H9 (cell line): ENCODE results near the gene EIF3D. TPM values are rescaled to one million over a fixed set of nuclear protein-coding genes. Genes with fewer than 3 reads are reported as not detected.

Experiments used
- DNase-seq: peaks from one replicate; pipeline ENCODE4 v3.0.0-alpha.2; 2017
- H2AFZ ChIP-seq: one replicate; pipeline ENCODE4 v1.6.1; 2013; ENCODE audit warnings: mild to moderate bottlenecking, low read length, control low read depth, moderate library complexity
- H2AK5ac ChIP-seq: 2 replicates; pipeline ENCODE4 v1.6.1; 2013; ENCODE audit warnings: low read length, control low read depth, mixed read lengths; ENCODE audit not compliant: insufficient read length
- H2BK120ac ChIP-seq: one replicate; pipeline ENCODE4 v1.6.1; 2013; ENCODE audit warnings: low read depth, mild to moderate bottlenecking, low read length, control low read depth, inconsistent platforms; ENCODE audit not compliant: poor library complexity, severe bottlenecking
- H2BK12ac ChIP-seq: 2 replicates; pipeline ENCODE4 v1.6.1; 2013; ENCODE audit warnings: low read length, control low read depth, mixed read lengths, low read depth; ENCODE audit not compliant: insufficient read length
- H2BK15ac ChIP-seq: 2 replicates; pipeline ENCODE4 v1.6.1; 2013; ENCODE audit warnings: low read depth, low read length, control low read depth
- H2BK20ac ChIP-seq: one replicate; pipeline ENCODE4 v1.6.1; 2013; ENCODE audit warnings: low read depth, mild to moderate bottlenecking, low read length, control low read depth, inconsistent platforms; ENCODE audit not compliant: poor library complexity, severe bottlenecking
- H2BK5ac ChIP-seq: 2 replicates; pipeline ENCODE4 v1.6.1; 2013; ENCODE audit warnings: low read length, control low read depth, mixed read lengths; ENCODE audit not compliant: insufficient read length
- H3K14ac ChIP-seq: 2 replicates; pipeline ENCODE4 v1.6.1; 2013; ENCODE audit warnings: low read length, control low read depth; ENCODE audit not compliant: insufficient read depth
- H3K18ac ChIP-seq: 2 replicates; pipeline ENCODE4 v1.6.1; 2013; ENCODE audit warnings: low read depth, mild to moderate bottlenecking, mixed read lengths, low read length, control low read depth; ENCODE audit not compliant: insufficient read length
- H3K23ac ChIP-seq: 2 replicates; pipeline ENCODE4 v1.6.1; 2013; ENCODE audit warnings: low read length, control low read depth, mixed read lengths, low read depth; ENCODE audit not compliant: insufficient read length
- H3K23me2 ChIP-seq: 2 replicates; pipeline ENCODE4 v1.6.1; 2013; ENCODE audit warnings: low read depth, mild to moderate bottlenecking, mixed read lengths, low read length, control low read depth; ENCODE audit not compliant: insufficient read length, poor library complexity, severe bottlenecking
- H3K27ac ChIP-seq: 2 replicates; pipeline ENCODE4 v1.5.1; 2013; ENCODE audit warnings: low read length, control low read depth, mixed read lengths, low read depth; ENCODE audit not compliant: insufficient read length
- H3K27me3 ChIP-seq: 2 replicates; pipeline ENCODE4 v1.6.1; 2013; ENCODE audit warnings: low read length, control low read depth, inconsistent platforms; ENCODE audit not compliant: insufficient read depth
- H3K4ac ChIP-seq: 2 replicates; pipeline ENCODE4 v1.6.1; 2013; ENCODE audit warnings: low read depth, mild to moderate bottlenecking, control low read depth, inconsistent platforms, low read length, moderate library complexity
- H3K4me1 ChIP-seq: 2 replicates; pipeline ENCODE4 v1.6.1; 2013; ENCODE audit warnings: low read length, control low read depth, inconsistent platforms; ENCODE audit not compliant: insufficient read depth
- H3K4me2 ChIP-seq: 2 replicates; pipeline ENCODE4 v1.6.1; 2013; ENCODE audit warnings: low read length, control low read depth, mixed read lengths; ENCODE audit not compliant: insufficient read length, insufficient read depth
- H3K56ac ChIP-seq: 2 replicates; pipeline ENCODE4 v1.6.1; 2013; ENCODE audit warnings: low read depth, mild to moderate bottlenecking, mixed read lengths, low read length, control low read depth; ENCODE audit not compliant: insufficient read length
- H3K79me1 ChIP-seq: 2 replicates; pipeline ENCODE4 v1.6.1; 2013; ENCODE audit warnings: low read depth, mild to moderate bottlenecking, moderate library complexity, low read length, control low read depth, inconsistent platforms; ENCODE audit not compliant: insufficient read depth, poor library complexity, severe bottlenecking
- H3K79me2 ChIP-seq: 2 replicates; pipeline ENCODE4 v1.6.1; 2013; ENCODE audit warnings: low read length, control low read depth, inconsistent platforms; ENCODE audit not compliant: insufficient read depth
- H3K9ac ChIP-seq: 2 replicates; pipeline ENCODE4 v1.6.1; 2013; ENCODE audit warnings: low read length, control low read depth, mixed read lengths; ENCODE audit not compliant: insufficient read length; ENCODE audit errors: extremely low read depth
- H3K9me3 ChIP-seq: one replicate; pipeline ENCODE4 v1.6.1; 2013; ENCODE audit warnings: low read depth, low read length, inconsistent platforms; ENCODE audit not compliant: control insufficient read depth
- H3T11ph ChIP-seq: one replicate; pipeline ENCODE4 v1.6.1; 2013; ENCODE audit warnings: mild to moderate bottlenecking, low read length, control low read depth, inconsistent platforms
- H4K20me1 ChIP-seq: one replicate; pipeline ENCODE4 v1.6.1; 2013; ENCODE audit not compliant: control insufficient read depth, insufficient read length, insufficient read depth
- H4K5ac ChIP-seq: 2 replicates; pipeline ENCODE4 v1.6.1; 2013; ENCODE audit warnings: low read depth, mild to moderate bottlenecking, mixed read lengths, low read length, control low read depth; ENCODE audit not compliant: insufficient read length
- H4K8ac ChIP-seq: replicated peaks from 2 replicates; pipeline ENCODE4 v1.6.1; 2013; ENCODE audit warnings: low read length, control low read depth, mixed read lengths, low read depth; ENCODE audit not compliant: insufficient read length
- H4K91ac ChIP-seq: 2 replicates; pipeline ENCODE4 v1.6.1; 2013; ENCODE audit warnings: low read depth, mild to moderate bottlenecking, moderate library complexity, mixed read lengths, low read length, control low read depth; ENCODE audit not compliant: insufficient read length
- H3K27ac Mint-ChIP-seq, 3 experiments: 2 replicates in 2 of 3; 3 replicates in 1 of 3; pipeline ENCODE4 v1.8.0; 2020 to 2021; ENCODE audit warnings: mixed read lengths in 3 of 3, mild to moderate bottlenecking in 1 of 3, moderate library complexity in 1 of 3
- H3K27me3 Mint-ChIP-seq: 2 replicates; pipeline ENCODE4 v1.8.0; 2021; ENCODE audit warnings: low read depth, mild to moderate bottlenecking, moderate library complexity, mixed read lengths
- H3K36me3 Mint-ChIP-seq, 3 experiments: 2 replicates in 2 of 3; 3 replicates in 1 of 3; pipeline ENCODE4 v1.8.0; 2020 to 2021; ENCODE audit warnings: low read depth in 3 of 3, mixed read lengths in 3 of 3; ENCODE audit not compliant: insufficient read depth in 1 of 3
- H3K4me1 Mint-ChIP-seq, 2 experiments: 2 replicates each; pipeline ENCODE4 v1.8.0; 2020; ENCODE audit warnings: mixed read lengths in 2 of 2
- H3K4me3 Mint-ChIP-seq, 2 experiments: 2 replicates in 1 of 2; 3 replicates in 1 of 2; pipeline ENCODE4 v1.8.0; 2020 to 2021; ENCODE audit warnings: mild to moderate bottlenecking in 2 of 2, mixed read lengths in 2 of 2, moderate library complexity in 1 of 2
- H3K9me3 Mint-ChIP-seq, 2 experiments: 2 replicates in 1 of 2; 3 replicates in 1 of 2; pipeline ENCODE4 v1.8.0; 2020; ENCODE audit warnings: mild to moderate bottlenecking in 2 of 2, mixed read lengths in 2 of 2, moderate library complexity in 1 of 2
- WGBS: extraction: QIAGEN DNeasy Blood & Tissue Kit; methylation state at CpG from one replicate; pipeline ENCODE4 v1.1.7; 2013; ENCODE audit warnings: missing lambda C conversion rate, low lambda C conversion rate, mixed read lengths; ENCODE audit not compliant: insufficient read length; ENCODE audit errors: extremely low coverage; 5-methylcytosine and 5-hydroxymethylcytosine counted together
- total RNA-seq: library from RNA; stranded (reverse); gene quantifications from 2 replicates; pipeline ENCODE4 v1.2.1, GENCODE V29; 2021
- TF ChIP-seq, protein P1 (sequence below): fragments of 200-600 bp; sonication (generic); conservative IDR thresholded peaks from 3 replicates; pipeline ENCODE4 v1.8.0; 2021; ENCODE audit warnings: antibody characterized with exemption, mild to moderate bottlenecking

The EIF3D gene
- total RNA-seq, 1 experiment from 2014 or later: 198 TPM

DNA sequence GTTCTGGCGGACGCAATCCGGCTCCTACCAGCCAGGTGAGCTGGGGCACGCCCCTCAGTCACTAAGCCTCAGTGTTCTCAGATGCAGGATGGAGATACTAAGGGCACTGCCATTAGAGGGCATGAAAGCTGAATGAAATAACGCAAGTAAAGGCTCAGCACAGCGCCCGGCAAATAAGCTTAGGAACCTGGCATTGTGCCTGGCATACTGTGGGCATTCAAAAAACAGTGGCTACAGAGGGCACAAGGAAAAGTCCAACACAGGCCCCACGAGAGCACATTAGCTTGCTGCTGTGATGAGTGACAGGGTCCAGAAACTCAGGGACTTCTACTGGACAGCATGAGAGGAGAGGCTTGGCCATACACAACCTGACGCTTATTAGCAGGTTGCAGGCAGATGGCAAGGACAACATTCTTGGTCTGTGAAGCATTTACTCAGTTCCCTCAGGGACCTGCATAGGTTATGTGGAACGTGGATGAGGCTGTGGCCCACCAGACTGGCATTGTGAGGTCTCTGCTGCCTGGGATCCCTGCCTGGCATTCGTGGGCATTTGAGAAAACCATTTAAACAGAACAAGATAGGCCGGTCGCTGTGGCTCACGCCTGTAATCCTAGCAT, 59.8 kb downstream of the EIF3D start:
- Mint-ChIP-seq H3K9me3 (no peaks in the 10 kb centered on the region), H3K4me1 (peaks cover 4% of the 10 kb centered on the region in 2 experiments; a peak in 3 of 4 replicates), H3K4me3 (no peak overlapping the region), H3K27ac (peak overlapping the region in 2 of 3 experiments; percentile 18 to 34; a peak in 2 of 7 replicates), H3K36me3 (peaks cover 0 to 27% (median 26%) of the 10 kb centered on the region in 3 experiments; a peak in 5 of 7 replicates), H3K27me3 (no peaks in the 10 kb centered on the region)
- no peak overlapping the region for H3T11ph ChIP-seq
- no peaks in the 10 kb centered on the region for H4K20me1 ChIP-seq
- H3K79me1 ChIP-seq: no peaks in the 10 kb centered on the region
- no peak overlapping the region for H2AFZ ChIP-seq
- H3K79me2 ChIP-seq: no peaks in the 10 kb centered on the region
- H4K8ac ChIP-seq: no peak overlapping the region
- H3K56ac ChIP-seq: no peak overlapping the region
- no peak overlapping the region for H4K91ac ChIP-seq
- no peak overlapping the region for H3K4ac ChIP-seq
- H3K4me1 ChIP-seq: no peaks in the 10 kb centered on the region
- H2BK20ac ChIP-seq: no peak overlapping the region
- no peak overlapping the region for H3K9ac ChIP-seq
- no peak overlapping the region for H2BK5ac ChIP-seq
- no peak overlapping the region for H3K23ac ChIP-seq
- no peak overlapping the region for H3K14ac ChIP-seq
- H2BK120ac ChIP-seq: no peak overlapping the region
- no peak overlapping the region for H4K5ac ChIP-seq
- no peaks in the 10 kb centered on the region for H3K27me3 ChIP-seq
- no peak overlapping the region for H3K4me2 ChIP-seq
- H3K18ac ChIP-seq: no peak overlapping the region
- TF ChIP-seq, protein P1, sequence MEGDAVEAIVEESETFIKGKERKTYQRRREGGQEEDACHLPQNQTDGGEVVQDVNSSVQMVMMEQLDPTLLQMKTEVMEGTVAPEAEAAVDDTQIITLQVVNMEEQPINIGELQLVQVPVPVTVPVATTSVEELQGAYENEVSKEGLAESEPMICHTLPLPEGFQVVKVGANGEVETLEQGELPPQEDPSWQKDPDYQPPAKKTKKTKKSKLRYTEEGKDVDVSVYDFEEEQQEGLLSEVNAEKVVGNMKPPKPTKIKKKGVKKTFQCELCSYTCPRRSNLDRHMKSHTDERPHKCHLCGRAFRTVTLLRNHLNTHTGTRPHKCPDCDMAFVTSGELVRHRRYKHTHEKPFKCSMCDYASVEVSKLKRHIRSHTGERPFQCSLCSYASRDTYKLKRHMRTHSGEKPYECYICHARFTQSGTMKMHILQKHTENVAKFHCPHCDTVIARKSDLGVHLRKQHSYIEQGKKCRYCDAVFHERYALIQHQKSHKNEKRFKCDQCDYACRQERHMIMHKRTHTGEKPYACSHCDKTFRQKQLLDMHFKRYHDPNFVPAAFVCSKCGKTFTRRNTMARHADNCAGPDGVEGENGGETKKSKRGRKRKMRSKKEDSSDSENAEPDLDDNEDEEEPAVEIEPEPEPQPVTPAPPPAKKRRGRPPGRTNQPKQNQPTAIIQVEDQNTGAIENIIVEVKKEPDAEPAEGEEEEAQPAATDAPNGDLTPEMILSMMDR: no peak
- DNase-seq: no peak
- no peak overlapping the region for H2AK5ac ChIP-seq
- no peak overlapping the region for H3K27ac ChIP-seq
- no peak overlapping the region for H2BK12ac ChIP-seq
- no CpG with 5 or more reads among the region's 14 CpGs for WGBS
- no peak overlapping the region for H2BK15ac ChIP-seq
- no peaks in the 10 kb centered on the region for H3K9me3 ChIP-seq
- no peaks in the 10 kb centered on the region for H3K23me2 ChIP-seq
